HG03025 (cell line): Measurements from ENCODE around the gene PSEN2.
"Not testable (repeated sequence)": the region's sequence is repeated elsewhere in the genome, so short reads cannot be mapped to it uniquely, and the experiment has no call there.

Source experiments
- ATAC-seq: cut with Tn5 transposase; IDR thresholded peaks from one replicate; pipeline ENCODE4 v1.9.1; 2021; ENCODE audit warnings: mild to moderate bottlenecking, moderate library complexity; ENCODE audit not compliant: unreplicated experiment, low FRiP score

Gene PSEN2

DNA sequence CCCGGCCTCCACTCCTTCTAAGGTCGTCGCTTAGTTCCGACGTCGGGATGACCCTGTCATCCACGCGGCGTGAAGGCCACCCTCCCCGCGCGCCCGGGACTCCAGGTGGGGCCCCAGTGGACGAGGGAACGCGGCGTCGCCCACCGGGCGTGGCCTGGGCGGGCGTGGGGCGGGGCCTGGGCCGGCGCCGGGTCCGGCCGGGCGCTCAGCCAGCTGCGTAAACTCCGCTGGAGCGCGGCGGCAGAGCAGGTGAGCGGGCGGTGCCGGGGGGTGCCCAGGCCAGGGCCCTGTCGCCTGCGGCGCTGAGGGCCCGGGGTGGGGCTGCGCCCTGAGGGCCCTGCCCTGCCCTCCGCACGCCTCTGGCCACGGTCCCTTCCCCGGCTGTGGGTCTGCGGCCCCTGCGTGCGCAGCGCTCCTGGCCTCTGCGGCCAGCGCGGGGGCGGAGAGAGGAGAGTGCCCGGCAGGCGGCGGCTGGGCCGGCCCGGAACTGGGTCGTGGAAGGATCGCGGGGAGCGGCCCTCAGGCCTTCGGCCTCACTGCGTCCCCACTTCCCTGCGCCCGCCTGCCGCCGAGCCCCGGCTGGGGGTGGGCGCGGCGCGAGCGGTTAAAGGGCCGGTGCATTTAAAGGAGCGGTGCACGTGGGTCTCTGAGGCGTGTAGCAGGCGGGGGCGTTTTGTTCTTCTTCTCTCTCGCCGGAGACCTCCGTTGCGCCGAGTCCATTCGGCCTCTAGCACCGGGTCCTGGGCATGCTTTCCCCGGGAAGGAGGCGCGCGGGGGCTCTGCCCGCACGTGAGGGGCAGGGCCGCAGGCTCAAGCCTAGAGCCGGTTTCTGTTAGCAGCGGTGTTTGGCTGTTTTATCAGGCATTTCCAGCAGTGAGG is at the start of gene PSEN2:
PSEN2 (plus strand) TSS at position 216 of the 879 bp plus-strand sequence. CDS start 11,292 bp downstream, outside the sequence.
- peak; percentile 85 for ATAC-seq

GRCh38 chr1:226820941-226821718 is 49.3 kb upstream of the PSEN2 start:
- ATAC-seq, result no peak

- ATAC-seq, result no peak
Measured at GRCh38 chr1:226821719-226822085, 48.7 kb upstream of the PSEN2 start.

- ATAC-seq, result no peak
Measured at GRCh38 chr1:226823643-226824042, 46.8 kb upstream of the PSEN2 start.

GRCh38 chr1:226825037-226825745 is 45.2 kb upstream of the PSEN2 start:
- ATAC-seq, result no peak

- ATAC-seq, result no peak
Measured at GRCh38 chr1:226825746-226826100, 44.7 kb upstream of the PSEN2 start.

GRCh38 chr1:226826479-226827261 is 43.7 kb upstream of the PSEN2 start:
- ATAC-seq, result no peak

- ATAC-seq, result no peak
Measured at GRCh38 chr1:226827458-226827857, 43.0 kb upstream of the PSEN2 start.

- peak; percentile 89 for ATAC-seq
Measured at GRCh38 chr1:226827968-226828513, 42.4 kb upstream of the PSEN2 start.

DNA sequence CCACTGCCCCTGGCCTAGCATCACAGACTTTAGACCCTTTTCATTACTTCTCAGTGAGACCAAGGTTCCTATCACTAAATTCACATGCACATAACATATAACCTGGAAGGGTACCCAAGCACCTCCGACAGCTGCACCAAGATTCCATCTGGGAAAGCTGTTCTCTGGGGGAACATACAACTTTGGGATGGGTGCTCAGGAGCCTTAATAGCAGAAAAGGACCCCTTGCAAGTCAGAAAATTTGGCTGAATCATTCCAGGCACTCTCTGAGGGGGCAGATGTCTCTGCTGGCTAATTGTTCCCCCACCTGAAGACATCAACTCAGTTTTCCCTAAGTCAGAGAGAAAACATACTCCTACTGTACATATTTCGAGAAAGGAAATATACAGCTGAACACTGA is 41.3 kb upstream of the PSEN2 start:
- ATAC-seq, result no peak

GRCh38 chr1:226831953-226832352 is 38.5 kb upstream of the PSEN2 start:
- ATAC-seq, result no peak

DNA sequence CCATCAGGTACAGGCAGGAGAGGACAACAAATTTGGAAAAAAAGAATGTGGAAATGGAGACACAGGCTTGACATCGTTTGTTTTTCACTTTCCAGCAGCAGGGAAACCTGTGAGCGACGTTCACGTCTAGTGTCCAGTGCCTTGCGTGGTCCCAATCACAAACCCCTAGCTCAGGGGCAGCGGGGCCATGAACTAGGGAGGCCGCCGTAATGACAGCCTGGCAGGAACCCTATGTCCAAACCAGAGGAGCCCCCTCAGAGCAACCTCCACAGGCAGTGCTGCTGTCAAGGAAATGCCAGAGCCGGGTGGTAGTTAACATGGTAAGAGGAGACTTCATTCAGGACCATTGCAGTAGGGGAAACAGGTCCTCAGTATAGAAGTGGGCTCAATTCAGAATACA is 37.8 kb upstream of the PSEN2 start:
- ATAC-seq, result no peak

GRCh38 chr1:226834179-226834578 is 36.2 kb upstream of the PSEN2 start:
- ATAC-seq, result not testable (repeated sequence)

DNA sequence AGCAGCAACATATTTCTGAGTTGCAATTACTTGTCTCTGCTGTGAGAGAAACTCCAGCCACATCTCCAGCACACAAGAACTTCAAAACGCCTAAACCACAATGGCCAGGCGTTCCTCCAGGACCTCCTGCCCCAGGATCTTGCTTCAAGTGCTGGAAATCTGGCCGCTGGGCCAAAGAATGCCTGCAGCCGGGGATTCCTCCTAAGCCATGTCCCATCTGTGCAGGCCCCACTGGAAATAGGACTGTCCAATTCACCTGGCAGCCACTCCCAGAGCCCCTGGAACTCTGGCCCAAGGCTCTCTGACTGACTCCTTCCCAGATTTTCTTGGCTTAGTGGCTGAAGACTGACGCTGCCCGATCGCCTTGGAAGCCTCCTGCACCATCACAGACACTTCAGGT is 35.0 kb upstream of the PSEN2 start:
- ATAC-seq, result not testable (repeated sequence)

DNA sequence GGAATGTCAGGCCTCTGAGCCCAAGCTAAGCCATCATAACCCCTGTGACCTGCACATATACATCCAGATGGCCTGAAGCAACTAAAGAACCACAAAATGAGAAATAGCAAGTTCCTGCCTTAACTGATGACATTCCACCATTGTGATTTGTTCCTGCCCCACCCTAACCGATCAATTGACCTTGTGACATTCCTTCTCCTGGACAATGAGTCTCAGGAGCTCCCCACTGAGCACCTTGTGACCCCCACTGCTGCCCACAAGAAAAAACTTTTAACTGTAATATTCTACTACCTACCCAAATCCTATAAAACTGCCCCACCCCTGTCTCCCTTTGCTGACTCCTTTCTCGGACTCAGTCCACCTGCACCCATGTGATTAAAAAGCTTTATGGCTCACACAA is 32.5 kb upstream of the PSEN2 start:
- ATAC-seq, result not testable (repeated sequence)

DNA sequence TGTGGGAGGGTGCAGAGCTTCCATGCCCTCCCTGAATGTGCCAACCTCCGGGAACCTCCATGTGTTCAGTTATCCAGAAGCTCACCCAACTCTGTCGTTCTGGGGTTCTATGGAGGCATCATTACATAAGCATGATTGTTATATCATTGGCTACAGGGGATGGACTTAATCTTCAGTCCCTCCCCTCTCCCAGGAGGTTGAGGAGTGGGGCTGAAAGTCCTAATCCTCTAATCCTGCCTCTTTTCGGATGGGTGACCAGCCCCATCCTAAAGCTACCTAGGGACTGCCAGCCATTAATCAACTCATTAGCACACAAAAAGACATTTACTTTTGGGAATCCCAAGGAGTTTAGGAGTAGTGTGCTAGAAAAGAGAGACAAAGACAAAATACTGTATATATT is 32.0 kb upstream of the PSEN2 start:
- no peak for ATAC-seq

- no peak for ATAC-seq
Measured at GRCh38 chr1:226845624-226846023, 24.8 kb upstream of the PSEN2 start.

DNA sequence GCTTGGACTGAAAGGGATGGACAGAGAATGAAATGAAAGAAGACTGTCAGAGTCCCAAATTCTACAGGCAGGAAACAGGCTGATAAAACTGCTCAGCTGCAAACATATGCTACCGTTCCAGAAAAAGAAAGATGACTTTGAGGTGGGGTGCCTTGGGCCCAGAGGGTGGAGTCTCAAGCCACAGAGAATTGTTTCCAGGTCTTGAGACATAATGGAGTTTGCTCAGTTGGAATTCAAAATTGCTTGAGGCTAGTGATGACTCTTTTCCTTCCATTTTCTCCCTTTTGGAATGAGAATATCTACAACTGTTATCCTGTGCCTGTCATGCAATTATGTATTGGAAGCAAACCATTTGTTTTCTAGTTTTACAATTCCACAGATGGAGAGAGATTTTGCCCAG is 23.6 kb upstream of the PSEN2 start:
- ATAC-seq, result no peak

GRCh38 chr1:226854548-226854947 is 15.9 kb upstream of the PSEN2 start:
- not testable (repeated sequence) for ATAC-seq

DNA sequence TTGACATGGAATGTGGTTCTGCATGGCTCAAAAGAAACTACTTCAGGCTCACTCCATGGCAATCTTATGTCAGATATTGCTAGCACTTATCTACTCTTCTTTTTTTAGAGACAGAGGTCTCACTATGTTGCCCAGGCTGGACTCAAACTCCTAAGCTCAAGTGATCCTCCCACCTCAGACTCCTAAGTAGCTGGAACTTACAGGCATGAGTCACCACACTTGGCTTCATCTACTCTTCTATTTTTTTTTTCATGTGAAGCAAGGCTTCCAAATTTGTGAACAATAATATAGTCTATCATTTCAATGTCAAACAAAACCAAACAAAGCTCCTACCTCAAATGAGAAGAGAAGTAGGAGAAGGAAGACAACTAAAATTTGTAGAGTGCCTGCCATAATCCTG is 7.5 kb upstream of the PSEN2 start:
- no peak for ATAC-seq
